ENCODE results near the gene ZBTB8B. TPM values are rescaled to one million over a fixed set of nuclear protein-coding genes. Genes with fewer than 3 reads are reported as not detected.
"Not testable (repeated sequence)": the region's sequence is repeated elsewhere in the genome, so short reads cannot be mapped to it uniquely, and the experiment has no call there.

The ZBTB8B gene
- total RNA-seq, 1 donor from 2014 or later: not detected

DNA sequence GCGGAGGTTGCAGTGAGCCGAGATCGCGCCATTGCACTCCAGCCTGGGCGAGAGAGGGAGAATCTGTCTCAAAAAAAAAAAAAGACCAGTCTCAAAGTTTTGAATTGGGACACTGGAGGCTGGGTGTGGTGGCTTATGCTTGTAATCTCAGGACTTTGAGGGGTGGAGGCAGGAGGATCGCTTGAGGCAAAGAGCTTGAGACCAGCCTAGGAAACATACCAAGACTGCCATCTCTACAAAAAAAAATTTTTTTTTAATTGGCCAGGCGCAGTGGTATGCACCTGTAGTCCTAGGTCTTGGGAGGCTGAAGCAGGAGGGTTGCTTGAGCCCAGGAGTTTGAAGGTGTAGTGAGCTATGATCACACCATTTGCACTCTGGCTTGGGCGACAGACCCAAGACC lies 3.9 kb downstream of the ZBTB8B start:
- DNase-seq (ENCODE audit: extremely low read depth, low read depth, low spot score): no peak

DNA sequence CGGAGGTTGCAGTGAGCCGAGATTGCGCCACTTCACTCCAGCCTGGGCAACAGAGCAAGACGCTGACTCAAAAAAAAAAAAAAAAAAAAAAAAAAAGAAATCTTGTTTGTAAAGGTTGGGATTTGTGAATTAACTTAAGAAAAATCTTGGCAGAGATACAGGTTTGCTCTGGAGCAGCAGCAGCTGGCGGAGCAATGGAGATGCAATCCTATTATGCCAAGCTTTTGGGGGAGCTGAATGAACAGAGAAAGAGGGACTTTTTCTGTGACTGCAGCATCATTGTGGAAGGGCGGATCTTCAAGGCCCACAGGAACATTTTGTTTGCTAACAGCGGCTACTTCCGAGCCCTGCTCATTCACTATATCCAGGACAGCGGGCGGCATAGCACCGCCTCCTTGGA lies 5.6 kb downstream of the ZBTB8B start:
- DNase-seq (ENCODE audit: extremely low read depth, low read depth, low spot score): no peak

DNA sequence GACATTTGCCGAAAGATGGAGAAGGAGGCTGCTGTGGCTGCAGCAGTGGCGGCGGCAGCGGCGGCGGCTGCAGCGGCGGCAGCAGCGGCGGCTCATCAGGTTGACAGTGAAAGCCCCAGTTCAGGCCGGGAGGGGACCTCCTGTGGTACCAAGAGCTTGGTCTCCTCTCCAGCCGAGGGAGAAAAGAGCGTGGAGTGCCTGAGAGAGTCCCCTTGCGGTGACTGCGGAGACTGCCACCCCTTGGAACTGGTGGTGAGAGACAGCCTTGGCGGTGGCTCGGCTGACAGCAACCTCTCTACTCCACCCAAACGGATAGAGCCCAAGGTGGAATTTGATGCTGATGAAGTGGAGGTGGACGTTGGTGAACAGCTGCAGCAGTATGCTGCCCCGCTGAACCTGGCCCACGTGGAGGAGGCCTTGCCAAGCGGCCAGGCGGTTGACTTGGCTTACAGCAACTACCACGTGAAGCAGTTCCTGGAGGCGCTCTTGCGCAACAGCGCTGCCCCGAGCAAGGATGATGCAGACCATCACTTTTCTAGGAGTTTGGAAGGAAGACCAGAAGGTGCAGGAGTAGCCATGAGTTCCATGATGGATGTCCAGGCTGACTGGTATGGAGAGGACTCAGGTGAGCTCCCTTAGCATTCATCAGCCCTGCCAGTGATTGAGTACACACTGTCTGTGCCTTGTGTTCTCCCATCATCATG lies 6.3 kb downstream of the ZBTB8B start:
- DNase-seq (ENCODE audit: extremely low read depth, low read depth, low spot score): no peak

DNA sequence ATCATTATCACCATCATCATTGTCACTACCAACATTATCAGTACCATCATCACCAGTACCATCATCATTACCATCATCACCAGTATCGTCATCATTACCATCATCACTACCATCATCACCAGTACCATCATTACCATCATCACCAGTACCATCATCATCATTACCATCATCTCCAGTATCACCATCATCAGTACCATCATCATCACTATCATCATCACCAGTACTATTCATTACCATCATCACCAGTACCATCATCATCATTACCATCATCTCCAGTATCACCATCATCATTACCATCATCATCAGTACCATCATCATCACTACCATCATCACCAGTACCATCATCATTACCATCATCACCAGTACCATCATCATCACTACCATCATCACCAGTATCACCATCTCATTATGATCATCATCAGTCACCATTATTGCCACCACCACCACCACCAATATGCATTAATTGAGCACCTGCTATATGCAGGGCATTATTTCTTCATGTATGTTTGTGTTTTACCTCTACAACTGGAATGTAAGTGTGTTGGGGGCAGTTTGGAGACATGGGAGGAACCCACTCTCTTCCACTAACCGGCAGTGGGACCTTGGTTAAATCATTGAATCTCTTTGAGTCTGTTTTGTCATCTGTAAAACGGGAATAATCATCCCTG lies 7.0 kb downstream of the ZBTB8B start:
- DNase-seq (ENCODE audit: extremely low read depth, low read depth, low spot score): no peak

DNA sequence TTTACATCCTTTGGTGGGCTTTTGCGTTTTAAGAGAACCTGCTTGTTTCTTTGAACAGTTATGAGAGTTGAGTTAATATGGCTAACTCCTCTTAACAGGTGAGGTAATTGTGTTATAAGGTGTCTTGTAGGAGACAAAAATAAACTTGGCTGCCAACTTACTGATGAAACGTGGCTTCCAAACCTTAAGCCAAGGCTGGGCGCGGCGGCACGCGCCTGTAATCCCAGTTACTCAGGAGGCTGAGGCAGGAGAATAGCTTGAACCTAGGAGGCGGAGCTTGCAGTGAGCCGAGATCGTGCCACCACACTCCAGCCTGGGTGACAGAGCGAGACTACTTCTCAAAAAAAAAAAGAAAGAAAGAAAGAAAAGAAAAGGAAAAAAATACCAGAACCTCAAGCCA lies 8.1 kb downstream of the ZBTB8B start:
- not testable (repeated sequence) for DNase-seq (ENCODE audit: extremely low read depth, low read depth, low spot score)

DNA sequence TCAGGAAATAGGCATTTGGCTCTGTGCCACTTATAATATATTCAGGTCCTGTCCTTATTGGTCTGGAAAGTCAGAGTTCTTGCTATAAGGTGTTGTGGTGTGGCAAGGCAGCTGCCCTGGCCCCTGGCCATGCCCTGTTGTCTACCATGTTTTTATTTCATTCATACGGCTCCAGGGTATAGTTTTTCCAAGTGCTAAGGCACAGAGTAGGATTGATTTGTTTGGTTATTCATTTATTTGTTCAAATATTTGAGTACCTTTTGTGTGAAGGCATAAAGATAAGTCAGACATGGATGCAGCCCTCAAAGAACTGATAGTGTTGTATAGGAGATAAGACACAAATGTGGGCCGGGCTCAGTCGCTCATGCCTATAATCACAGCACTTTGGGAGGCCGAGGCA lies 10.1 kb downstream of the ZBTB8B start:
- DNase-seq (ENCODE audit: extremely low read depth, low read depth, low spot score): no peak

DNA sequence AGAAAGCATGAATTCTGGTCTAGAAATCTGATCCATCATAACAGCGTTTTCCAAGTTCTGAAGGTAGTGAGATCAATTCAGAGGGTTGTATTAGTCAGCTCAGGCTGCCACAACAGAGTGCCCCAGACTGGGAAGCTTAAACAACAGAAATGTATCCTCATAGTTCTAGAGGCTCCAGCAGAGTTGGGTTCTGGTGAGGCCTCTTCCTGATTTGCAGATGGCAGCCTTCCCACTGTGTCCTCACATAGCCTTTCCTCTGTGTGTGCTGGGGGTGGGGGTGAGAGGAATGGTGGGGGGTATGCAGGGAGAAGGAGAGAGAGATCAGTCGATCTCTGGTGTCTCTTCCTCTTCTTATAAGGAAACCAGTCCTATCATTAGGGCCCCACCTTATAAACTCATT lies 15.1 kb downstream of the ZBTB8B start:
- no peak for DNase-seq (ENCODE audit: extremely low read depth, low read depth, low spot score)

DNA sequence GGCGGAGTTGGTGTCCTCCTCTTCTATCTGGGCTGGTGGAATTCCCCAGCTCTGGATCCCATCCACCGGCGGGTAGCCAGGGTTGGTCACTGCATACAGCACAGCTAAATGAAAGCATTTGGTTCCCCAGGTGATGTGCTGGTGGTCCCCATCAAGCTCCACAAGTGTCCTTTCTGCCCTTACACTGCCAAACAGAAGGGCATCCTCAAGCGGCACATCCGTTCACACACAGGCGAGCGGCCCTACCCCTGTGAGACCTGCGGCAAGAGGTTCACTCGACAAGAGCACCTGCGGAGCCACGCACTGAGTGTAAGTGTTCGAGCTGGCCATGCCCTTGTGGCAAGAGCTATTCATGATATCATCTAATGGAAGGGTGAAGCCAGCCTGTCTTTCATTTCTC lies 15.9 kb downstream of the ZBTB8B start:
- no peak for DNase-seq (ENCODE audit: extremely low read depth, low read depth, low spot score)

DNA sequence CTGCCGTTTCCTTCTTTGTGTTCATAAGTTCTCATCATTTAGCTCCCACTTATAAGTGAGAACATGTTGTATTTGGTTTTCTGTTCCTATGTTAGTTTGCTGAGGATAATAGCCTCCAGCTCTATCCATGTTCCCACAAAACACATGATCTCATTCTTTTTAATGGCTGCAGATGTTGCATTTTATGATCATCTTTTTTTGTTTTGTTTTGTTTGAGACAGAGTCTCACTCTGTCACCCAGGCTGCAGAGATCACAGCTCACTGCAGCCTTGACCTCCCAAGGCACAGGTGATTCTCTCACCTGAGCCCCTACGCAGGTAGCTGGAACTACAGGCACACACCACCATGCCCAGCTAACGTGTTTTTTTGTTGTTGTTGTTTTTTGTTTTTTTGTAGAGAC lies 16.9 kb downstream of the ZBTB8B start:
- not testable (repeated sequence) for DNase-seq (ENCODE audit: extremely low read depth, low read depth, low spot score)

DNA sequence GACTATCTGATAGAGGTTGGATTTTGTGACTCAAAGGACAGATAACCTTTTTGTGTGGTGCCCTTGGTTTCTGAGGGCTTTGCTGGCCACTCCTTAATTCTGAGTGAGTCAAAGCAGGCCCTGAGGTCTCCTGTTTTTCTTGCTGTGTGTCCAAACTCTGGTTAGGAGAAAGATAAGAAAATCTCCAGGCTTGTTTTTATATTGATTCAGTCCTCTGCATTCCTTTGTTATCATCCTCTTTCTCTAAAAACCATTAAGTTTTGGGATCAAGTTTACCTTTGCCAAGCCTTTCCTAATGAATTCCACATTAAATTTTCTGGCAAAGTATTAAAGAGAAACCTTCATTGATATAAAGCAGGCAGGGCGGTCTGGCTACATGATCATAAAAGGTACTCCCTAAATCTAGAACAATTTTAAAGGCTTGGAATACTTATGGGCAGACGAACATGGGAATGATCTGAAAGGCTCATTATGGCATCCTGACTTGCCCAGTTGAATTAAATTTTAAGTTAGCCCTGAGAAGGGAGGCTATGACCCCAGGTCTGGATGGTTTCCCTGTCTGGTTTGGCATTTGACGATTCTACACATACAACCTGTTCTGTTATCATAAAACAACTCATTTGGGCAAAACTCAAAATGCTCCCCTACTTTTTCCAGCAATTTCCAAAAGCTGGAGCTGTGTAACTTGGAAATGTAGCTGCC lies 20.8 kb downstream of the ZBTB8B start:
- DNase-seq (ENCODE audit: extremely low read depth, low read depth, low spot score): no peak

DNA sequence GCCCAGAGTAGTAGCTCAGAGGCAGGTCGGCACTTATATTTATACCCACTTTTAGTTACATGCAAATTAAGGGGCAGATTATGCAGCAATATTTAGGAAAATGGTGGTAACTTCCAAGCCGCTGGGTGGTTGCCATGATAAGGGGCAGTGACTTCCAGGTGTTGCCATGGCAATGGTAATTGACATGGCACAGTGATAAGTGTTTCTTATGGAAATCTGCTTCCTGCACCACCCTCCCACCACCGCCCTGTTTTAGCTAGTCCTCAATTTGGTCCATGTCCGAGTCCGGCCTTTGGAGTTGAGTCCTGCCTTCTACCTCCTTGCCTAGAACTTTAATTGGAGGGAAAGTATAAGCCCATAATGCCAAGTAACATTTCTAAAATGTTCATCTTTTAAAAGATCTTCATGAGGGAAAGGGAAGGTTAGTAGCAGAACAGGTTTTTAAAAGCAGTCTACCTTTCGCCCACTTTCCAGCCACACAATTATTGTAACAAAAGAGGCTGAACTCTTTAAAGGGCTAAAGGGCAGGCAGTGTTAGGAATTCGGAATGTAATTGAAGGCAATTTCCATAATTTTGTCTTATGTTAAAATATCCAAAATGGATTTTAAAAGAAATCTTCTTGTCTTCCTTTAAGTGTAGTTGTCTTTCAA lies 21.7 kb downstream of the ZBTB8B start:
- no peak for DNase-seq (ENCODE audit: extremely low read depth, low read depth, low spot score)

DNA sequence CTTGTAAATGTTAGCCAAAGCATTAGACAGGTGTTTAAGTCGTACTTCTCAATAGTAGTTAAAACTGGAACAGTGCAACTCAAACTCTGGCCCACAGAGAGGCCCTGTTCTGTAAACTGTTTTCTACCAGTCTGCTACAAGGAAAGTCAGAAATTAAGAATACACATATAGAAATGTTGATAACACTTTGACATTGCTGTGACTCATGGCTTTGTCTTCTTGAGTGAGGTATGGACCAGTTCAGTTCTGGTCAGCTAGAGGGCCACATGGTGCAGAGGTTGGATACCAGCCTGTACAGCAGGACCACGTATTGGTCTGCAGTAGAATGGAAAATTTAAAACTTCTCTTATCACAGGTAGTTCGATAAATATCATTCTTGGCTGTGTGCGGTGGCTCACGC lies 22.3 kb downstream of the ZBTB8B start:
- DNase-seq (ENCODE audit: extremely low read depth, low read depth, low spot score): no peak

DNA sequence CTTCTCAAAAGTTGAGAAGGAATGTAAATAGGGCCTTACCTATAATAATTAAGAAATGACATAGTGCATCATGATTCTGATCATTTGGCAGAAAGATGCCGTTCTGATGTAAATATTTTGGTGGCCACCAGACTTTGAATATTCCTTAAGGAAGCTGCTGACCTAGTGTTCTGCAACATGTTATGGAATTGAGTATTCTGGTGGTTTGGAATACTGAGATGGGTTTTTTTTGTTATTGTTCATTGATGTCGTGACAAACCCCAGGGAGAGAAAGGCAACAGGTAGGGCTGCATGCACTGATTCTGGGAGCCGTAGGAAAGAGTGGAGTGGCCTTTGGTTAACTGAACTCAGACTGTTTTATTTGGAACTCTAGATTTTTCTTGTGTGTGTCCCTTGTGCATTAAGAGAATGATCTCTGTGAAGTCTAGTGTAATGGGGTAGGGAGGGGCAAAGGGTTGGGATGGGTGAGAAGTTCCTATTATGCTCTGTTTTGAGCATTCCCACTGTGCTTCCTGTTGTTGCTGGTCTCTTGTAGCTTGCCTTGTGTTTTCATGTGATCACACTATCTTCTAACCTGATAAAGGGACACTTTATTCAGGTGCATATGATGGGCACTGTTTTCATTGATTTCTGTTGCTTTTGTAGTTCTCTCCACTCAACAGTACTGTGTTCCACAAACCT lies 25.0 kb downstream of the ZBTB8B start:
- DNase-seq (ENCODE audit: extremely low read depth, low read depth, low spot score): no peak

DNA sequence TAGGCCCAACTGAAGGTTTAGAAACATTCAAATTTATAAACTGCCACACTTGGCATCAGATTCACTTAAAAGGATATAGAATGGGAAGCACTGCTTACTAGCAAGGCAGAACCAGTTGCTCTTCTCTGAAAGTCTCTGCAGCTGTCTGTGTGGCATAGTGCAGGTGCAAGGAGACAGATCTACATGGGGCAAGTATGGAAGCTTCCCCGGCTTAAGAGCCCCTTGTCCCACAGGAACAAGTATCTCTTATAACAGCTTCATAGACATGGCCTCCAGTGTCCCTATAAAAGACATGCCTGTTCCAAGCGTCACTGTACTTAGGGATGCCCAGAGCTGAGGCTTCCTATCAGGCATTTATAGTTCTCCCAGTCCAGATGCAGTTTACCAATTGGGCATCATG lies 26.5 kb downstream of the ZBTB8B start:
- DNase-seq (ENCODE audit: extremely low read depth, low read depth, low spot score): no peak

DNA sequence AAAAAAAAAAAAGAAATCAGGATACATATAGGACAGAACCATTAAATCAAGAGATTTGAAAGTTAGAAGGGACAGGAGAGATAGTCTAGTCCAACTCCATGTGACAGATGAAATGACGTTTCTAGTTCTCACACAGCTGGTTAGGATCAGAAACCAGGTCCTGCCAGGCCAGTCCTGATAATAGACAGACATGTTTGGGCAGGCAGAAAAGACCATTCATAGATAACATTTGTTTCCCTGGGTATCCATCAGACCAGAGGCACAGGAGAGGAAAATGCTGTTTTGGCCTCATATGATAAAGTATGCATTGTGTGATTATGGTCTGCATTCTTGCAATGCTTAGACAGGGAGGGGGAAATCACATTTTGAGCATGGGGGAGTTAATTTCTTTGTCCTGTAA lies 29.3 kb downstream of the ZBTB8B start:
- no peak for DNase-seq (ENCODE audit: extremely low read depth, low read depth, low spot score)

DNA sequence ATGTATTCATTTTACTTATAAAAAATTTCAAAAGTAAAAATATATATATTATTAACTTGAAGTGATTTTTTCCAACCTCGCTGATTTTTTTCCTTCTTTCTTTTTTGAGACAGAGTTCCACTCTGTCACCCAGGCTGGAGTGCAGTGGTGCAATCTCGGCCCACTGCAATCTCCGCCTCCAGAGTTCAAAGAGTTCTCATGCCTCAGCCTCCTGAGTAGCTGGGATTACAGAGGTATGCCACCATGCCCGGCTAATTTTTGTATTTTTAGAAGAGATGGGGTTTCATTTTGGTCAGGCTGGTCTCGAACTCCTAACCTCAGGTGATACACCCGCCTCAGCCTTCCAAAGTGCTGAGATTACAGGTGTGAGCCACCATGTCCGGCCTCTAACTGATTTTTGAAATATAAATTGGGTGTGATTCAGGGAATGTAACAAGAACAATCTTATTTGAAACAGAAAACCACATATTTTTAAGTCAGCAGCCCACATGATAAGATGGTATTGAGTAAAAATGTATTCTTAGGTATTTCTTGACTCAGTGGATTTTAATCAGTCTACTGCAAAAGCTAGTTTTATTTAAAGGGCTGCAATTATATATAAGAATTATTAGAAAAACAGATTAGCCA lies 30.0 kb downstream of the ZBTB8B start:
- no peak for DNase-seq (ENCODE audit: extremely low read depth, low read depth, low spot score)

DNA sequence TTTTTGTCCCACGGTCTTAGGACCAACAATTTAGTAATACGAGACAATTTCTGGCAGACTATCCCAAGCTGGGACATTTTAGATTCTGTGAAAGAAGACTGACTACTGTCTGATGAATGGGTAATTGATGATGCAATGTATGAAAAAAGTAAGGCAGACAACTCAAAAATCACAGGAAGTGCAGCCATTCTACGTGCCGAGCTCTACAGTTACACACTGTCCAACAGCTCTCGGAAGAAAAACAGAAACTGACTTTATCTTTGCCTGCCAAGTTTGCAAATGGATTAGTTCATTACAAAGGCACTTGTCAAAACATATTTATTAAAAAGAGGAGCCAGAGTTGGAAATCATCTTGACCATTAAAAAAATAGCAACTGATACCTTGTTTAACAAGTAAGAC lies 31.3 kb downstream of the ZBTB8B start:
- DNase-seq (ENCODE audit: extremely low read depth, low read depth, low spot score): no peak

DNA sequence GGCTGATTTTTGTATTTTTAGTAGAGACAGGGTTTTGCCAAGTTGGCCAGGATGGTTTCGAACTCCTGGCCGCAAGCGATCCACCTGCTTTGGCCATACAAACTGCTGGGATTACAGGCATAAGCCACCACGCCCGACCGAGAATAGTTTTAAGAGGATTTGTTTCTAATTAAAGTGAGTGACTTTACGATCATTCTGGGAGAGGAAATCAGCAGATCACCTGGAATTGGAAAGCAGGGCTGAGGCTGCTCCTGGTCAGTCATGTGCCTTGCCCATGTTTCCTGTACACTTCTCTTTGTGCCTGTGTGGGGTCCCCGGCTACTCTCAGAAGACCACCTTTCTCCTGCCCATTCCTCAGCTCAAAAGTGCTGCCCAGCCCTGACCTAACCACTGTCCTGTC lies 33.9 kb downstream of the ZBTB8B start:
- DNase-seq (ENCODE audit: extremely low read depth, low read depth, low spot score): no peak

DNA sequence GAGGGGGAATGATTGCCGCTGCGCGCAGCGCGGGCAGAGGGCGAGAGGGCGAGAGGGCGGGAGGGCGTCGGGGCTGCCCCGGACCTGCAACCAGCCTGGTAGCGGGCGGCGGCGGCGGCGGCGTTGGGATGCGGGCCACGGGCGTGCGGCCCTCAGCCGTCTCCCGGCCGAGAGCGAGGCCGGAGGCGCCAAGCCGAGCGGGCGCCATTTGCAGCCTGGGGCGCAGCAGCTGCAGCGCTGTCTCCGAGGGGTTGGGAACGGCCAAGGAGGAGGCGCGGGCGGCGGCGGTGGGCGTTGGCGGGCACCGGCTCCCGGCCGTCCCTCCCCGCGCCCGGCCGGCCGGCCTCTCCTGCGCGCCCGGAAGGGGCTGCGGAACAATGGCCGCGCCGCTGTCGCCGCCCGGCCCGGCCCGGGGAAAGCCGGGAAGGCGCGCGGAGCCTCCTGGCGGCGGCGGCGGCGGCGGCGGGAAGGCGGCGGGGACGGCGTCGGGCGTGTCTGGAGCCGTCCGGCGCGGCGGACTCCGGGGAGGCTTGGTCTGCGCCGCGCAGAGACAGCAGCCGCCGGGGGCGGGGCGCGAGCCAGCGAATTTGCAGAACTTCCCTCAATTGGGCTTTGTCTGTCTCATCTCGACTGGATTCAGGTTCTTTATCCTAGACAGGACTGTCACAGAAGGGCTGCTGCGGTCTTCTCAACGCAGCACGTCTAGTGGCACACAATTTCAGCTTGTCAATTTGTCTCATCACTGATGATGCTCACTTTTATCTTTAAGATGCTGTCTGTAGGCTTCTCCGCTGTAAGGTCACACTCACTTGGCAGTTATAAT lies 35.7 kb downstream of the ZBTB8B start:
- no peak for DNase-seq (ENCODE audit: extremely low read depth, low read depth, low spot score)

DNA sequence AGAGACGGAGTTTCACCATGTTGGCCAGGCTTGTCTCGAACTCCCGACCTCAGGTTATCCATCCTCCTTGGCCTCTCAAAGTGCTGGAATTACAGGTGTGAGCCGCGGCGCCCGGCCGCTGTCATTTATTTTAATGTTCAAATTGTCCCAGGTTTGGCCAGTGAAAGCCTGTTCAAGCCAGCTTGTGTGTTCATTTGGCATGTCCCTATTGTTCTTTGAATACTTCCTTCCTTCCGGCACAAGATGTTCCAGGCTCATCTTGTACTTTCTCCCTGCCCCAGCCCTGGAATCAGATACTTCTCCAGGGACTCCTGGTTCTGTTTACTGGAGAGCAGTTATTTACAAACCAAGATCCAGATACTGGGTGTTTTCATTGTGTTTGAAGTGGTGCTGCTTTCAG lies 37.0 kb downstream of the ZBTB8B start:
- DNase-seq (ENCODE audit: extremely low read depth, low read depth, low spot score): peak; percentile 42

Data from glomerular endothelial cell (primary cell).